Upper lobe of right lung (tissue), 1 donor: Measurements from ENCODE around the gene TFF2. TPM values are rescaled to one million over a fixed set of nuclear protein-coding genes. Genes with fewer than 3 reads are reported as not detected.

Experiments
- ATAC-seq: fragments of 200-7000 bp; cut with Tn5 transposase; one replicate; pipeline ENCODE4 v1.9.1; 2020; ENCODE audit warnings: mild to moderate bottlenecking, moderate library complexity
- DNase-seq: peaks from one replicate; pipeline ENCODE4 v3.0.0-alpha.2; 2020
- H3K27ac ChIP-seq: fragments of 200-600 bp; one replicate; pipeline ENCODE4 v1.8.0; 2022
- H3K27me3 ChIP-seq: fragments of 200-600 bp; one replicate; pipeline ENCODE4 v1.8.0; 2022; ENCODE audit warnings: mild to moderate bottlenecking
- H3K36me3 ChIP-seq: fragments of 200-600 bp; one replicate; pipeline ENCODE4 v1.8.0; 2022
- H3K4me1 ChIP-seq: fragments of 200-600 bp; one replicate; pipeline ENCODE4 v1.8.0; 2022
- H3K4me3 ChIP-seq: fragments of 200-600 bp; one replicate; pipeline ENCODE4 v1.8.0; 2022; ENCODE audit warnings: mild to moderate bottlenecking
- H3K9me3 ChIP-seq: fragments of 200-600 bp; one replicate; pipeline ENCODE4 v1.8.0; 2022
- intact Hi-C: fragments of 100-400 bp; cut with DNase I; formaldehyde crosslinking; loops from one replicate; pipeline ENCODE4 v1.11.0; 2022
- total RNA-seq: library from RNA; stranded (reverse); fragmentation: NEBNext Ultra II Directional; extraction: Animal tissue kit (Norgen Biotek cat#: 25700); gene quantifications from one replicate; pipeline ENCODE4 v1.2.1, GENCODE V29; 2021
- TF ChIP-seq, protein P1 (sequence below): fragments of 200-600 bp; IDR thresholded peaks from one replicate; pipeline ENCODE4 v1.8.0; 2022; ENCODE audit warnings: antibody characterized with exemption
- donor health status: DM: no; HTN: yes; CAD: no; lungs with severe emphysema.

The TFF2 gene
- total RNA-seq, 1 donor from 2014 or later: not detected

DNA sequence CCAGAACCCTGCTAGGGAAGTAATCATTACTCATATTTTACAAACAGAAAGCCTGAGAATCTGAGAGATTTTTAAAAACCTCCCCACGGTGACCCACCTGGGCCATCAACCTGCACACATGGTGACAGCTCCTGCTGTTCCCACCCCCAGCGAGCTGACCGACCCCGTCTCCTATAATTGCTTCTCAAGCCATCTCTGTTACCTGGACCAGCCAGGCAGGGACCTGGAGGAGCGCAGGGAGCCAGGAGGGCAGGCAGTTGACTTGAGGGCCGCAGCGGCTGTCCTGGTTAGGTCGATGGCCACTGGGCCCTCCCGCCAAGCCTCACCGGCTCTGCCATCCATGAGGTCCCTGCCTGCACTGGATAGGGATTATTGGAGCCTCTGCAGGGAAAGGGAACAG is 7.7 kb downstream of the TFF2 start:
- intact Hi-C loops: no loop called here
- H3K36me3 ChIP-seq: no peaks in the 10 kb centered on the region

GRCh38 chr21:42341776-42342542 is 8.8 kb downstream of the TFF2 start:
- ATAC-seq: no peak
- Histone ChIP-seq H3K9me3 (no peaks in the 10 kb centered on the region), H3K36me3 (no peaks in the 10 kb centered on the region), H3K4me1 (peaks cover 11% of the 10 kb centered on the region), H3K27me3 (no peaks in the 10 kb centered on the region), H3K4me3 (no peak overlapping the region), H3K27ac (no peak overlapping the region)
- TF ChIP-seq, protein P1, sequence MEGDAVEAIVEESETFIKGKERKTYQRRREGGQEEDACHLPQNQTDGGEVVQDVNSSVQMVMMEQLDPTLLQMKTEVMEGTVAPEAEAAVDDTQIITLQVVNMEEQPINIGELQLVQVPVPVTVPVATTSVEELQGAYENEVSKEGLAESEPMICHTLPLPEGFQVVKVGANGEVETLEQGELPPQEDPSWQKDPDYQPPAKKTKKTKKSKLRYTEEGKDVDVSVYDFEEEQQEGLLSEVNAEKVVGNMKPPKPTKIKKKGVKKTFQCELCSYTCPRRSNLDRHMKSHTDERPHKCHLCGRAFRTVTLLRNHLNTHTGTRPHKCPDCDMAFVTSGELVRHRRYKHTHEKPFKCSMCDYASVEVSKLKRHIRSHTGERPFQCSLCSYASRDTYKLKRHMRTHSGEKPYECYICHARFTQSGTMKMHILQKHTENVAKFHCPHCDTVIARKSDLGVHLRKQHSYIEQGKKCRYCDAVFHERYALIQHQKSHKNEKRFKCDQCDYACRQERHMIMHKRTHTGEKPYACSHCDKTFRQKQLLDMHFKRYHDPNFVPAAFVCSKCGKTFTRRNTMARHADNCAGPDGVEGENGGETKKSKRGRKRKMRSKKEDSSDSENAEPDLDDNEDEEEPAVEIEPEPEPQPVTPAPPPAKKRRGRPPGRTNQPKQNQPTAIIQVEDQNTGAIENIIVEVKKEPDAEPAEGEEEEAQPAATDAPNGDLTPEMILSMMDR: no peak
- no peak for DNase-seq
- intact Hi-C loops: no loop called here

More for the DNA sequence above, 7.7 kb downstream of the TFF2 start:
- Histone ChIP-seq H3K9me3 (no peaks in the 10 kb centered on the region), H3K27ac (no peak overlapping the region), H3K4me3 (no peak overlapping the region), H3K27me3 (no peaks in the 10 kb centered on the region), H3K4me1 (peaks cover 6% of the 10 kb centered on the region)
- ATAC-seq: no peak
- TF ChIP-seq, protein P1: no peak
- no peak for DNase-seq

DNA sequence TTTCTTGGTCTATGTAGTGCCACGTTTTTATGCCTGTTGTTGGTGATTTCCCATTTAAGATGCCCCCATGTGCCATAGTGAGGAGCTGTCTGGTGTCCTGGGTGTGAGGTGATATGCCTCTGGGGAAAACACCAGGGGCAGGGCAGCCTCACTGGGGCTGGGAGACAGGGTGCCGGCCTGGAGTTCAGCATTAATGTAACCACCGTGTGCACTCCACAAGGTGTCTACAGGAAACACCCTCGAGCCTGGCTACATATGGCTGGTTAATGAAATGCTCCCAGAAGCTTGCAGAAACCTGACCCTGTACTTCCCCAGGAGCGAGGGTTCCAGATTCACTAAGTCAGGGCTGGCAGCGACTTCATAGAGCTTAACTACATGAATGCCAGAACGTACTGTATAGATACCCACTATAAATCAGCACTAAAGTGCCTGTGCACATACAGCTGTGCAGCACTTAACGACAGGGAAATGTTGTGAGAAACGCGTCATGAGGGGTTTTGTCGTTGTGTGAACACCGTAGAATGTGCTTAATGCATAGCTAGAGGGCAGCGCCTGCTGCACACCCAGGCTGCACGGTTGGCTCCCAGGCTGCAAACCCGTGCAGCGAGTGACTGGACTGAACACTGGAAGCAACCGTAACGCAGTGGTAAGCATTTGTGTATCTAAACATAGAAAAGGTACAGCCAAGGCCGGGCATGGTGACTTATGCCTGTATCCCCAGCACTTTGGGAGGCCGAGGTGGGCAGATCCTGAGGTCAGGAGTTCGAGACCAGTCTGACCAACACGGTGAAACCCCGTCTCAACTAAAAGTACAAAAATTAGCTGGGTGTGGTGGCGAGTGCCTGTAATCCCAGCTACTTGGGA is 10.4 kb downstream of the TFF2 start:
- DNase-seq: no peak
- TF ChIP-seq, protein P1: no peak
- Histone ChIP-seq H3K27me3 (no peaks in the 10 kb centered on the region), H3K4me3 (no peak overlapping the region), H3K36me3 (no peaks in the 10 kb centered on the region), H3K9me3 (no peaks in the 10 kb centered on the region), H3K27ac (no peak overlapping the region), H3K4me1 (peaks cover 11% of the 10 kb centered on the region)
- intact Hi-C loops: no loop called here
- no peak for ATAC-seq

DNA sequence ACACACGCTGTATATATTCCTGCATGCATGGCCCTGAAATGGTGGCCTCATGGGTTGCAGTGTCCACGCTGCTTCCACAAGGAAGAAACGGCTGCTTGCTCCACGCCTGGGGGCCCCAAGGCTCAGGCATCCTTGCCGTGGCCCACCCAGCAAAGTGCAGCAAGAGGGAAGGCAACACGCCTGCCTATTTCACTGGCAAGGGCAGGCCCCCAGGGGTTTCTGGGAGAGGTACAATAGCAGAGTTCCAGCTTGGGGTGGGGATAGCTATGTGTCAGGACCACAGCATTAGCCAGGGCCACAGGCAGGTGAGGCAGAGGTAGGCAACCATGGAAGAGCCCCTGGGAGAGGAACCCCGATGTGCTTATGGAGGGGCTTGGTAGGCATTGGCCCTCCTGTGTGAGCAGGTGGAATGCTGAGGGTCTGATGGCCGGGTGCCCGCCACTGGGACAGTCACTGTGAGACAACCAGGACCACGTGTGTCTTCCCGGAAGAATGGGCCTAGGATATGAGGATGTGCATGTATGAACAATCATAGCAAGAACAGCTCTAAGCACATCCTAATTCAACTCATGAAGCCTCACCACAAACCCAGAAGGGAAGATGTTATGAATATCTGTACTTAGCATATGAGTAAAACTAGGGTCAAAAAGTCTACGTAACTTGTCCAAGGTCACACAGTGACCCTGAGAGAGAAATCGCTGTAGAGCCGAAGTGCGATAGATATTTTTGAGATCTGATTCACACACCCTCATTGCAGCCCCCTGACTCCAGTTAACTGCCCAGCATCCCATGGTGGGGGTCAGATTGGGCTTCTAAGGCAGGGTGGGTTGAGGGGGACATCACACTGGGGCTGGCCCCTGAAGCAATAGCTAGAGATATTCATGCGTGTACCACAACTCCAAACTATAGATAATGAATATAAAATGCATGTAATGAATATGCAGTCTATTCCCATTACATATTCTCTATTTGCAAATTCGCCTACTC is 11.8 kb downstream of the TFF2 start:
- H3K4me1 ChIP-seq: peaks cover 11% of the 10 kb centered on the region
- H3K27me3 ChIP-seq: no peaks in the 10 kb centered on the region
- no peak overlapping the region for H3K27ac ChIP-seq
- TF ChIP-seq, protein P1: no peak
- DNase-seq (no peak), ATAC-seq (no peak)
- H3K4me3 ChIP-seq: no peak overlapping the region
- no peaks in the 10 kb centered on the region for H3K9me3 ChIP-seq
- intact Hi-C loops: no loop called here
- no peaks in the 10 kb centered on the region for H3K36me3 ChIP-seq
